ENCODE results near the gene DMP1. TPM values are rescaled to one million over a fixed set of nuclear protein-coding genes. Genes with fewer than 3 reads are reported as not detected.

DMP1 gene
- total RNA-seq, 2 donors from 2014 or later: not detected

Other genes with a start within 250 kb of the DMP1 start
- gene NUDT9, start 227.7 kb upstream of the DMP1 start, total RNA-seq: 10 to 100 TPM; 22.7 to 32.2 TPM
- 100 to 1,000 TPM; 137 to 141 TPM for gene SPARCL1, start 120.9 kb upstream of the DMP1 start, total RNA-seq
- not detected for gene DSPP, start 41.8 kb upstream of the DMP1 start, total RNA-seq
- gene IBSP, start 149.3 kb downstream of the DMP1 start, total RNA-seq: not detected
- gene MEPE, start 182.7 kb downstream of the DMP1 start, total RNA-seq: not detected